Measurements from ENCODE around the gene KLF13.

Gene KLF13

DNA sequence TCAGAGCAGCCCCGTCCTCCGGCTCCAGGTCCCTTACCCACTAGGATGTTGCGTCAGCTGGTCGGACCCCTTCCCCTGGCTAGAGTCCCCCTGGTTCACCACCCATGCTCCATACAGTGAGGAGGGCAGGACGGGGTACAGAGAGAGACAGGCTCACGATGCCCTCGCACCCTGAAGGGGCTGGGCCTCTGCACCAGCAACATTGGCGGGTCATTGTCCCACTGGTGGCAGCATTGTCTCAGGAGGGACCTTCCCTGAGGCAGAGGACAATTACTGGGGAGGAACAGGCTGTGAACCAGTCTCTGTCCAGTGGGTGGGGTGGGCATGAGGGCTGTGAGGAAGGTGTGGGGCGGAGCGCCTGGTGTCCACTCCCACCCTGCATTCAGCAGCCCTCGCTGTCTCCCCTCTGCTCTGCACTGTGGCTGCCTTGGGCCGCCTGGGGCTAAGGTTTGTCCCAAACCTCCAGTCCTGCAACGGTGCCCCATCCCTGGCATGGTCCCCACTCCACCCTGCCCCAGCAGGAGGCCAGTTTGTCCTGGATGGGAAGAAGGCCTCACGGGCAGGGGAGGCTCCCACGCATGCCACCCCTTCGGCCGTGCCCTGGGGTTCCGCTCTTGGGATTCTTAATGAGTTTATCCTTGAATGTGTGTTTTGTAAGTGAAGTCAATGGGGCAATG lies 48.0 kb upstream of the KLF13 start:
- H3K79me2 ChIP-seq (ENCODE audit: control insufficient read depth, low read length), result no peaks in the 10 kb centered on the region
- no peaks in the 10 kb centered on the region for H3K36me3 ChIP-seq (ENCODE audit: control insufficient read depth, low read length)
- peaks cover 1% of the 10 kb centered on the region; the same call in 1 of the 2 replicates for H3K9me3 ChIP-seq (ENCODE audit: control insufficient read depth, insufficient read depth, low read length)
- TF ChIP-seq EZH2phosphoT487 (IDR thresholded peaks at IDR 0.05; ENCODE audit: borderline replicate concordance, low read length), result no peak
- TF ChIP-seq, protein P1, sequence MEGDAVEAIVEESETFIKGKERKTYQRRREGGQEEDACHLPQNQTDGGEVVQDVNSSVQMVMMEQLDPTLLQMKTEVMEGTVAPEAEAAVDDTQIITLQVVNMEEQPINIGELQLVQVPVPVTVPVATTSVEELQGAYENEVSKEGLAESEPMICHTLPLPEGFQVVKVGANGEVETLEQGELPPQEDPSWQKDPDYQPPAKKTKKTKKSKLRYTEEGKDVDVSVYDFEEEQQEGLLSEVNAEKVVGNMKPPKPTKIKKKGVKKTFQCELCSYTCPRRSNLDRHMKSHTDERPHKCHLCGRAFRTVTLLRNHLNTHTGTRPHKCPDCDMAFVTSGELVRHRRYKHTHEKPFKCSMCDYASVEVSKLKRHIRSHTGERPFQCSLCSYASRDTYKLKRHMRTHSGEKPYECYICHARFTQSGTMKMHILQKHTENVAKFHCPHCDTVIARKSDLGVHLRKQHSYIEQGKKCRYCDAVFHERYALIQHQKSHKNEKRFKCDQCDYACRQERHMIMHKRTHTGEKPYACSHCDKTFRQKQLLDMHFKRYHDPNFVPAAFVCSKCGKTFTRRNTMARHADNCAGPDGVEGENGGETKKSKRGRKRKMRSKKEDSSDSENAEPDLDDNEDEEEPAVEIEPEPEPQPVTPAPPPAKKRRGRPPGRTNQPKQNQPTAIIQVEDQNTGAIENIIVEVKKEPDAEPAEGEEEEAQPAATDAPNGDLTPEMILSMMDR (IDR thresholded peaks at IDR 0.05; ENCODE audit: low read depth, low read length, poor library complexity, severe bottlenecking), result no peak
- no peak overlapping the region for H3K27ac ChIP-seq (ENCODE audit: low read depth, low read length)
- no peaks in the 10 kb centered on the region for H4K20me1 ChIP-seq (ENCODE audit: control insufficient read depth, insufficient read depth, low read depth, low read length)
- no peaks in the 10 kb centered on the region for H3F3A ChIP-seq (ENCODE audit: control insufficient read depth, insufficient read depth)
- H3K27me3 ChIP-seq (ENCODE audit: control insufficient read depth, low read length), result no peaks in the 10 kb centered on the region
- H3K4me3 ChIP-seq (ENCODE audit: low read length), result no peak overlapping the region
- no peaks in the 10 kb centered on the region for H3K9me2 ChIP-seq (replicated peaks; ENCODE audit: control insufficient read depth, low read length)
- H3K4me2 ChIP-seq (ENCODE audit: low read length), result no peak overlapping the region
- peaks cover 25% of the 10 kb centered on the region for H3K4me1 ChIP-seq (ENCODE audit: control insufficient read depth, low read length)

DNA sequence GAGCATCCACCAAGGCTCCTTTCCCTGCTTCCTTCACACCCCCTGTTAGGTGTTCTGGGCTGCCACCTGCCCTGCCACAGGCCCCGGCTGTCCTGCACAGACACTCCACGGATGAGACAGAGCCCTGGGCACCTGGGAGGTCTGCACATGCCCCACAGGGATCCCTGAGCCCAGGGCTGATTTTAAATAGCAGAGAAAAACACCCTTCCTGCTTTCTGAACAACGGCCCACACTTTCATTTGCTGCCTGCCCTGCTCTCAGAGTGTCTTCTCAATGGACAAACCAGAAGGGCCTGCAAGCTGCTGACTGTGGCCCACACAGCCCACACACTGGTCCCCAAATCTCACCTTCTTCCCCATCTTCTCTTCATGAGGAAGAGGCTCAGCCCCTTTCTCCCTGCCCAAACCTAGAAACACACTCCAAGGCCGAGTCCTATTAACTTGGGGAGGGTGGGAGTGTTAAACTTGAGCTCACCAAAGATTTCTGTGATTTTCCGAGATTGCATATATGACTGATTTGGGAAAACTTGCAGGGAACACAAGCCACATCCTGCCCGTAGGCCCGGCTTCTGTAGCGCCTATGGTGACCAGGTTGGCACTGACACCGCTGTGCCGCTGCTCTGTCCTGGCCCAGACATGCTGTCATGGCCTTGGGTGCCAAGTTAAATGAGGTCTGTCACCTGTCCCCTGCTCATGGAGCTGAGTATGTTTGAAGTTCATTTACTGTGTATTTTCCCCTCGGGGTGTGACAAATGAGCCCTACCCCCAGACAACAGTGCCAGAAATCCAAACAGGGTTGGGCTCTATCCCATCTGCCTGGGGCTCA lies 47.2 kb upstream of the KLF13 start:
- Histone ChIP-seq H4K20me1 (ENCODE audit: control insufficient read depth, insufficient read depth, low read depth, low read length) (no peaks in the 10 kb centered on the region), H3K27me3 (ENCODE audit: control insufficient read depth, low read length) (no peaks in the 10 kb centered on the region), H3K9me2 (replicated peaks; ENCODE audit: control insufficient read depth, low read length) (no peaks in the 10 kb centered on the region), H3K4me2 (ENCODE audit: low read length) (no peak overlapping the region), H3F3A (ENCODE audit: control insufficient read depth, insufficient read depth) (no peaks in the 10 kb centered on the region), H3K27ac (ENCODE audit: low read depth, low read length) (no peak overlapping the region), H3K9me3 (ENCODE audit: control insufficient read depth, insufficient read depth, low read length) (peaks cover 5% of the 10 kb centered on the region; the same call in 1 of the 2 replicates), H3K4me3 (ENCODE audit: low read length) (no peak overlapping the region), H3K79me2 (ENCODE audit: control insufficient read depth, low read length) (no peaks in the 10 kb centered on the region), H3K4me1 (ENCODE audit: control insufficient read depth, low read length) (peaks cover 25% of the 10 kb centered on the region), H3K36me3 (ENCODE audit: control insufficient read depth, low read length) (no peaks in the 10 kb centered on the region)
- TF ChIP-seq EZH2phosphoT487 (IDR thresholded peaks at IDR 0.05; ENCODE audit: borderline replicate concordance, low read length), result no peak
- TF ChIP-seq, protein P1 (IDR thresholded peaks at IDR 0.05; ENCODE audit: low read depth, low read length, poor library complexity, severe bottlenecking), result no peak

DNA sequence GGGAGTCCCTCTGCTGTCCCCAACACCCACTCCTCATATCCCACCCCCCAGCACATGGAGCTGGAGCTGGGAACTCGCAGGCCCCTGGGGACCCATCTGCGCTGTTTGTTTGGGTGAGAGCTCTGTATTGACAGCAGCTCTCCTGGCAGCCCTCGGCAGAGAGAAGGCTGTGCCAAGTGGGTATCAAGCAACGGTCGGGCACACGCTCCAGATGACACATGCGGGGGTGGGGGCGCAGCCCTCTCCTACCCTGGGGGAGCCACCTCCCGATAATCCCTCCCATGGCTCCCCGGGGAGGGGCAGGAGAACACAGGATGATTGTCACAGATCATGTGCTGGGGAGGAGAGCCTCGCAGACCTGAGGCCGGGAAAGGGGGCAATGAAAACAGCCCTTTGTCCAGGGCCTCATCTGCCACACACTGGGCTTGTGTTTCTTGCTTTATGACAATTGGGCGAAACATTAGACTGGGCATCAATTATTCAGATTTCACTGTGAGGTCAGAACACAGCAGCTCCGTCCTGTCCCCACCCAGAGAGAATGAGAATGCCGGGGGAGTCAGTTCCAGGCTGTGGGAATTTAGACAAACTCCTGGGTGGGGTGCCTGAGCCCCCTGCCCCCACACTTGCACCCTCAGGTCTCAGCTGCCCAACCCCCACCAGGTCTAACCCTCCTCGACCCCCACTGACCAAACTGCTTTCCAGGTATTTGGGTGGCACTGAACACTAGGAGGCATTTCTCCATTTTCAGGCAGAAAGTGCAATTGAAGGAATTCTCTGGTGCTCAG lies 46.4 kb upstream of the KLF13 start:
- no peak for TF ChIP-seq EZH2phosphoT487 (IDR thresholded peaks at IDR 0.05; ENCODE audit: borderline replicate concordance, low read length)
- TF ChIP-seq, protein P1 (IDR thresholded peaks at IDR 0.05; ENCODE audit: low read depth, low read length, poor library complexity, severe bottlenecking), result no peak
- Histone ChIP-seq H3K4me1 (ENCODE audit: control insufficient read depth, low read length) (peaks cover 17% of the 10 kb centered on the region), H3K9me3 (ENCODE audit: control insufficient read depth, insufficient read depth, low read length) (peaks cover 5% of the 10 kb centered on the region; the same call in 1 of the 2 replicates), H3F3A (ENCODE audit: control insufficient read depth, insufficient read depth) (no peaks in the 10 kb centered on the region), H3K4me2 (ENCODE audit: low read length) (no peak overlapping the region), H3K4me3 (ENCODE audit: low read length) (no peak overlapping the region), H3K9me2 (replicated peaks; ENCODE audit: control insufficient read depth, low read length) (no peaks in the 10 kb centered on the region), H3K27me3 (ENCODE audit: control insufficient read depth, low read length) (no peaks in the 10 kb centered on the region), H3K27ac (ENCODE audit: low read depth, low read length) (no peak overlapping the region), H3K36me3 (ENCODE audit: control insufficient read depth, low read length) (no peaks in the 10 kb centered on the region), H4K20me1 (ENCODE audit: control insufficient read depth, insufficient read depth, low read depth, low read length) (no peaks in the 10 kb centered on the region), H3K79me2 (ENCODE audit: control insufficient read depth, low read length) (no peaks in the 10 kb centered on the region)
